Smooth muscle cell of the brain vasculature (primary cell): Measurements from ENCODE around the gene TRAPPC13.
A peak's percentile ranks its signal among the peaks of the same experiment; 100 is the strongest.
"Not testable (repeated sequence)": the region's sequence is repeated elsewhere in the genome, so short reads cannot be mapped to it uniquely, and the experiment has no call there.

Experiments used
- DNase-seq: peaks from one replicate; pipeline ENCODE4 v3.0.0-alpha.2; 2012; ENCODE audit warnings: low read depth, low spot score

Gene TRAPPC13, protein sequence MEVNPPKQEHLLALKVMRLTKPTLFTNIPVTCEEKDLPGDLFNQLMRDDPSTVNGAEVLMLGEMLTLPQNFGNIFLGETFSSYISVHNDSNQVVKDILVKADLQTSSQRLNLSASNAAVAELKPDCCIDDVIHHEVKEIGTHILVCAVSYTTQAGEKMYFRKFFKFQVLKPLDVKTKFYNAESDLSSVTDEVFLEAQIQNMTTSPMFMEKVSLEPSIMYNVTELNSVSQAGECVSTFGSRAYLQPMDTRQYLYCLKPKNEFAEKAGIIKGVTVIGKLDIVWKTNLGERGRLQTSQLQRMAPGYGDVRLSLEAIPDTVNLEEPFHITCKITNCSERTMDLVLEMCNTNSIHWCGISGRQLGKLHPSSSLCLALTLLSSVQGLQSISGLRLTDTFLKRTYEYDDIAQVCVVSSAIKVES

DNA sequence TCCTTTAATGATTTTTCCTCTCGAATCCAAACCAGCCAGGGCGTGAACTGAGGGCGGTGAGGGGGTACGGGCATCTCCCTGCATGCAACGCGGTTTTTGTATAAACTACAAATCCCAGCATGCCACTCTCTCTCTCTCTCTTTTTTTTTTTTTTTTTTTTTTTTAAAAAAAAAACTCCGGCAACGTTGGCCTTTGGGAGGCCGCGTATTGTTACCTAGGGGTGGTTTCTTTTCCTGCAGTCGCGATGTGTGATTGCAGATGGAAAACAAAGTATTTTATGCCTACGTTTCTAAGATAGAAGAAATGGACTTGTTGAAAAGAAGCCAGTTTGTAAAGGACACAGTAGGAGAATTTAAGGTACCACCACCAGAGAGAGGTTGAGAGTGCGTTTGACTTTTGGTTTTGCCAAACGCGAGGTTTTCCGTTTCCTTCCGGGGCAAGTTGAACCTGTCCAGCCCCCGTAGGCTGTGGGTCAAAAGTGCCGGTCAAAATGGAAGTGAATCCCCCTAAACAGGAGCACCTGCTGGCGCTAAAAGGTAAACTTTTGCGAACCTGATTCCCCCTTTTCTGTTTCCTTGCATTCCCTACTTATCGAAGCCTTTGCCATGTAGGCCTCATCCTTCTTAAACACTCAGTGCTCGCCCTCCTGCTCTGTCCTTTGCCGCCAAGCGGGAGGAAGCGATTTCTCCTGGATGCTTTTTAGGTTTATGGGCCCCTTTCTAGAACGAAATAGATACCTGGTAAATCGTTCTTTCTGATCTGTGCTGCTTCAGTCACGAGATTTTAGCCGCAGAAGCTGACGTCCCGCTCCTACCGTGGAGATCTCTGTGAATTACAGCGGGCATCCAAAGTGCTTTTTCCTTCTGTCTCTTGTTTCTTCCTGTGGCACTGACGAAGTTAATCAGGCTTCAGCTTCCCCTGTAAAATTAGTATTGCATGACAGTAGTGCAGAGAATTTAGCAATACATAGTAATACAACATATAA, at the start of gene TRAPPC13, which contains the start of gene SHLD3:
TSS of gene TRAPPC13 (plus strand) at position 457 of the 985 bp plus-strand sequence. CDS start at position 491, 34 bp downstream.
TSS of gene SHLD3 (plus strand) at position 457 of the 985 bp plus-strand sequence. CDS start 4,561 bp downstream, outside the sequence.
- peak; percentile 77 for DNase-seq

DNA sequence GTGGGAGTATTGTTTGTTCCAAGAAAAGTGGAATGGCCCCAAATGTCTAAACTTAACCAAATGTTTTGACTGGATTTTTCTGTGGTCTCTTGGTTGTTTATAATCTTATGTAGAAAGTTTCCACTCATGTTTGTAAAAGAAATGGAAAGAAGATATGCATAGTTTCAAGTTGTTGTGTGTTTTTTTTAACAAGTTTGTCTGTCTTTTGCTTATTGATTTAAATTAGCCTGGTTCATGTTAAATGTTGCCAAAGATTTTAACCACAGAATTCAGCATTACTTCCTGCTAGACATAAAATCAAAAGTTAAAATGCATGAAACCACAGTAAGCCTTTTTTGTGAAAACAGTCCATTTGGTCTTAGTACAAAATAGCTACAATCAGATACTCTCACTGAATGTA, 47.7 kb upstream of the TRAPPC13 start:
- no peak for DNase-seq

DNA sequence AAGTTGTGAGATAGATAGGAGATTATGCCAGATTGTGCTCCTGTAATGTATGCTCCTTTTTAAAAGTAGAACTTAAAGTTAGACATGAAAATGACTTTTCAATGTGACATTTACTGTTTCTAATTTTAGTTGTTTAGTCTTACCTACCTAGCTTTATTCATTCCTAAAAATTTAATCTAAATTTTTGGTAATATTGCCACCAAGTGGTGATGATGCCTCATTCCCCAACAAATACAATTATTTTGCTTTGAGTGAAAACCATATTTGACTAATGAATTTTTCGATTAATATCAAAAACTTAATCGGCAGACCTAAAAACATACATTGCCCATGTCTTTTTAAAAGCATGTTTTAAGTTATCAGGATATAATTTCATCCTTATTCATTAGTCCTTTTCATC, 36.1 kb upstream of the TRAPPC13 start:
- no peak for DNase-seq

DNA sequence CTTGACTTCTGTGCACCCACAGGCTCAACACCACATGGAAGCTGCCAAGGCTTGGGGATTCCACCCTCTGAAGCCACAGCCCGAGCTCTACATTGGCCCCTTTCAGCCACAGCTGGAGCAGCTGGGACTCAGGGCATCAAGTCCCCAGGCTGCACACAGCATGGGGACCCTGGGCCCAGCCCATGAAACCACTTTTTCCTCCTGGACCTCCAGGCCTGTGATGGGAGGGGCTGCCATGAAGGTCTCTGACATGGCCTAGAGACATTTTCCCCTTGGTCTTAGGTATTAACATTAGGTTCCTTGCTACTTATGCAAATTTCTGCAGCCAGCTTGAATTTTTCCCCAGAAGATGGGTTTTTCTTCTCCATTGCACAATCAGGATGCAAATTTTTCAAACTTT, 23.1 kb upstream of the TRAPPC13 start:
- not testable (repeated sequence) for DNase-seq

DNA sequence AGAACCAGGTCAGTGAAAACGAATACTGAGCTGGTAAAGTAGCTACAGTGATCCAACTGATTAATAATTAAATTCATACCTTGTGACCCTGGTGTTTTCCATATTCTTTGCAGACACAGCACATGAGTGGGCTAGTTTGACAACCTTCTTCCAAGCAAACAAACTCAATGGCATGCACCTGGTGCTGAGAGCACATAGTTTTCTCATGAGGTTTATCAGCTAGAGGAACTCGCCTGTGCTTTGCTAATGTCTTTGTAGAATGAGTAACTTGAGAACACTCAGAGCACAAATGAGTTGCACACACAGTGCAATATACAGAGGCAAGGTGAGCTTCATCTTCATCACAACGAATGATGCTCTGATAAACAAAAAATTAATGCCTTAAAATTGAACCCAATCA, 13.3 kb upstream of the TRAPPC13 start:
- DNase-seq = no peak

DNA sequence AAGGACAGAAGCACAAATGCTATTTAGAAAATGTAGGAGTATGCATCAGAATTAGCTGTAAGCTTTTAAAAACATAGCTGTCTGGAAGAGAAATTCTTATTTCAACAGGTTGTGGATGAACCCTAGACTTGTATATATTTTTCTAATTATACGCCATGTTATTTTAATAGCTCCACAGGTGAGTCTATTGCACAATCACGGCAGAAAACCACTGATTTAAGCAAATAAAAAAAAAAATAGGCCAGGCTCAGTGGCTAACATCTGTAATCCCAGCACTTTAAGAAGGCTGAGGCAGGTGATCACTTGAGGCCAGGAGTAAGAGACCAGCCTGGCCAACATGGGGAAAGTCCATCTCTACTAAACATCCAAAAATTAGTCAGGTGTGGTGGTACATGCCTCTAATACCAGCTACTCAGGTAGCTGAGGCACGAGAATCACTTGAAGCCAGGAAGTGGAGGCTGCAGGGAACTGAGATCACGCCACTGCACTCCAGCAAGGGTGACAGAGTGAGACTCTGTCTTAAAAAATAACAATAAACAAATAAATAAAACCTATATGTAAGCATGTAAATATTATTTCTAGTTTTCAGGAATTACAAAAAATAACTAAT, 12.4 kb upstream of the TRAPPC13 start:
- no peak for DNase-seq

DNA sequence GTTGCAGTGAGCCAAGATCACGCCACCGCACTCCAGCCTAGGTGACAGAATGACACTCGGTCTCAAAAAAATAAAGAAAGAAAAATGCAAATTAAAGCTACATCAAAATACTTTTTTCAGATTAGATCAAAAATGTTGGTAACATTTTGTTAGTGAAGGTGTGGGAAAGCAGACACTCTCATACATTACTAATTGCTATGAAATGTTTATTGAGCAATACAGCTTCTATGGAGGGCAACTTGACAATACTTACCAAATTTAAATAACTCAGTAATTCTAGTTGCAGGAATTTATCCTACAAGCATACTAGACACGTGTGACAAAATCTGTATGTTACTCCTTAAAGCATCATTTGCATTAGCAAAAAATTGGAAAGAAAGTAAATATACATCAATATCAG, 4.8 kb upstream of the TRAPPC13 start:
- DNase-seq = no peak

DNA sequence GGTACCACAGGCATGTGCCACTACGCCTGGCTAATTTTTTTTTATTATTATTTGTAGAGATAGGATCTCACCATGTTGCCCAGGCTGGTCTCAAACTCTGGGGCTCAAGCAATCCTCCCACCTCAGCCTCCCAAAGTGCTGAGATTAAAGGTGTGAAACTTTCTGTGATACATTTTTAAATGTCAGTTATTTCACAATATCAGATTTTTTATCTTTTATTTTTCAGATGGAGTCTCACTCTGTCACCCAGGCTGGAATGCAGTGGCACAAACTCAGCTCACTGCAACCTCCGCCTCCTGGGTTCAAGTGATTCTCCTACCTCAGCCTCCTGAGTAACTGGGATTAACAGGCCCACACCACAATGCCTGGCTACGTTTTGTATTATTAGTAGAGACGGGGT, 2.9 kb upstream of the TRAPPC13 start:
- not testable (repeated sequence) for DNase-seq

DNA sequence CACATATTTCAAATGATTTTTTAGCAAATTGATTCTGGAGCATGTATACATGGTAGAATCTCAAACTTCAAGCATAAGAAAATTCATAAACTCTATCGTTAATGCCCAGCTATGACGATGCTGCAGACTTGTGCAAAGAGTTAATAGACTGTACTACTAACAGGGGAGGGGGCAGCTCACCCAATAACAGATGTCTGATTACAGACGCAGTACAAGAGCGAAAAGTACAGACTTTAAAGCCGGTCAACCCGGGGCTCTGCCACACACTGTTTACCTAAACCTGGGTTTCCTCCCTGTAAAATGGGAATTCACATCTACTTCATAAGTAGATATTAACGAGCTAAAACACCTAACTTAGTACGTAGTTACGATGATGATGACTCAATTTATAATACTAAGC, 1.3 kb upstream of the TRAPPC13 start:
- DNase-seq = no peak

DNA sequence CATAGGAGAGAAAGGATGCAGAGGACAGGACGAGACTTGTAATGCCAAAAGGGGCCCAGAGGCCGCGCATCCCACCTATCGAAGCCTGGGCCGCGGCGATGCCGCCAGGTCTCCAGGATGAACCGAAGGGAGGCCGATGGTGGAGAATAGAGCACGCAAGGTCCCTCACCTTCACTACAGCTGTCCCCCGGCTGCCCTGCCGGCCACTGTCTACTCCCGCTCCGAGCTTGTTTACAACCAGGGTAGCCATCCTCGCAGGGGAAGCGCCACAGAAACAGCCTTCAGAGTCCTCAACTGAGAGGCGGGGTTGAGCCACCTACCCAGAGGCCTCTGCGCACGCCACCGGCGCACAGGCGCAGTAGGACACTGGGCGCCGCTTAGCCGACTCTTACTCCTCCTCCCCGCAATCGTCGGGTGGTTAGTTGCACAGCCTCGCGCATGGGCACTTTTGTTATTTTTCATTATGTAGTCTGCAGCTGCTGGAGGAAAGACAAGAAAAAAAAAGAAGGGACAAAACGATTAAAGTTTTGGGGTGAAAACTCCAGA, 729 bp upstream of the TRAPPC13 start, which contains the start of gene TRIM23:
TSS of gene TRIM23 (minus strand) at position 309 of the 546 bp plus-strand sequence. CDS start at position 250, 59 bp downstream.
- DNase-seq = peak; percentile 85

DNA sequence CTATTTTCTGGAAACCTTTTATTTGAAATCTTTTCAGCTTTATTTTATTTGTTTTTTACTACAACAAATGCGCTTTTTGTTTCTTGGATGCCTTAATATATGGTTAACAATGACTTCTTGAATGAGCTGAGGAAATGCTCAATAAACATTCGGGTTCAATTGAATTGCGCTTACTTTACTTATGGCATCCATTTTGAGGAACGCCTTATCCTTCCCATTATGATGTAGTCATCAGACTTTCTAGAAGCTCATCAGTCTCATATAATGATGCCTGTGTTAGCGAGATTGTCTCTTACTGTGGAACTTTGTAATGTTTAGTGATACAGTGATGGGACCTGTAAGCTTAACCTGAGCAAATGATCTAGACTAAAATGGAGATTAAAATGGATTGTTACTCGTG, 916 bp downstream of the TRAPPC13 start:
- no peak for DNase-seq

DNA sequence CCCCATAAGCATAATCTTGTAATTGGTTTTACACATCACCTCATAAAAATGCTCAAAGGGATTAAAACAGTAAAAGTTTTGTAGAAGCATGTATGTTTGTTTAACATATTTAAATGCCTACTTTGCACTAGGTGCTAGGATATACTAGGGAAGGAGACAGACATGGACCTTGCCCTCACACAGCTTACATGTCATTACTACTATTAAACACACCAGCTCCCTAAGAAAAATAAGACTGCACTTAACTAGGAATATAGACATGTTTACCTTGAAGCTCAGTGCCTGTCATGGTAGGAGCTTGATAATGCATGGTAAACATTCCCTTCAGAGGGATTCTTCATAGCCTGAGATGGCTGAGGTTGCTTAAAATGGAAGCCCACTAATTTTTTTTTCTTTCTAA, 6.2 kb downstream of the TRAPPC13 start:
- DNase-seq = no peak

DNA sequence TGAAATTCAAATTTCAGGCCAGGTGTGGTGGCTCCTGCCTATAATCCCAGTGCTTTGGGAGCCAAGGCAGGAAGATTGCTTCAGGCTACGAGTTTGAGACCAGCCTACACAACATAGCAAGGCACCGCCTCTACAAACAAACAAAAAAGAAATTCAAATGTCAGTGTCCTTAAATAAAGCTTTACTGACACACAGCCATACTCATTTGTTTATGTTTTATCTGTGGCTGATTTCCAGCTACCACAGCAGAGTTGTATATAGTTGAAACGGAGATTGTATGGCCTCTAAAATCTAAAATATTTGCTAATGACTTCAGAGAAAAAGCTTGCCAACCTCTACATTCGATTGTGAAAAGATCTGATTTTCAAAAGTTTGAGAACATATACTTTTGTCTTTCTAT, 15.4 kb downstream of the TRAPPC13 start:
- DNase-seq = no peak

DNA sequence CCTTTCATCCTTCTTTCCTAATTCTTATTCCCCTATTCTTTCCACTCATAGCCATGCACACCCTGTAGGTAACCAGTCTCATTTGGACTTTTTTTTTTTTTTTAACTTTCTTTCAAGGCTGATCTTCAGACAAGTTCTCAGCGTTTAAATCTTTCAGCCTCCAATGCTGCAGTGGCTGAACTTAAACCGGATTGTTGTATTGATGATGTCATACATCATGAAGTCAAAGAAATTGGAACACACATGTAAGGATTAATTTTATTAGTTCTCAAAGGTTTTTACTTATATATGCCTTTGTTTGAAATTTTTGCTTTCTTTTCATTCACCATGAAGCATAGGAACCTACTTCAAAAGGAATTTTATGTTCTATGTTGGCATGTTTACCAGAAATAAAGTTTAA, 22.1 kb downstream of the TRAPPC13 start:
- DNase-seq = no peak

DNA sequence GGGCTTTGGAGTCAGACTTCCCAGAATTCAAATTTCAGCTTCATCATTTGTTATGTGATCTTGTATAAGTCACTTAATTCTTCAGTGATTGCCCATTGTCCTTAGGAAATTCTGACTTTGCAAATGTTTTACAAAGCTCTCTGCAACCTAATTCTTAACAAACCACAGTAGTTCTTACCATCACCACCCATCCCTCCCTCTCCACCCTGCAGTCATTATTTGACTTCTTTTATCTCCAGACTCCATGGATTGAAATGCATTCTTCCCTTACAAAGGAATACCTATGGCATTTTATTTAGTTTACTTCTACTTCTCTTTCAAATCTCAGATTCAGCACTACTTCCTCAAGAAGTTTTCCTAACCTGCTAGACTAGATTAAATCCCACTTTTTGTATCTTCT, 23.1 kb downstream of the TRAPPC13 start:
- DNase-seq = no peak

DNA sequence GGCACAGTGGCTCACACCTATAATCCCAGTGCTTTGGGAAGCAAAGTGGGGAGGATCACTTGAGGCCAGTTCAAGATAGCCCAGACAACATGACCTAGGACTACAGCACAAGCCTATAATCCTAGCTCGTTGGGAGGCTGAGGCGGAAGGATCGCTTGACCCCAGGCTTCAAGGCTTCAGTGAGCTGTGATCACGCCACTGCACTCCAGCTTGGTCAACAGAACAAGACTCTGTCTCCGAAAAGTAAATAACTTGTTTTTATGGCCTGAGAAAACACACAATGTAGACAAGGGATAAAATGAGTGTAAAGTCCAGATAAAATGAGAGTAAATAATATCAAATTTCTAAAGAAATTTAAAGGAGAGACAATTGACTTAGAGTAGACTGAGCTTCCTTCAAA, 26.3 kb downstream of the TRAPPC13 start:
- no peak for DNase-seq

DNA sequence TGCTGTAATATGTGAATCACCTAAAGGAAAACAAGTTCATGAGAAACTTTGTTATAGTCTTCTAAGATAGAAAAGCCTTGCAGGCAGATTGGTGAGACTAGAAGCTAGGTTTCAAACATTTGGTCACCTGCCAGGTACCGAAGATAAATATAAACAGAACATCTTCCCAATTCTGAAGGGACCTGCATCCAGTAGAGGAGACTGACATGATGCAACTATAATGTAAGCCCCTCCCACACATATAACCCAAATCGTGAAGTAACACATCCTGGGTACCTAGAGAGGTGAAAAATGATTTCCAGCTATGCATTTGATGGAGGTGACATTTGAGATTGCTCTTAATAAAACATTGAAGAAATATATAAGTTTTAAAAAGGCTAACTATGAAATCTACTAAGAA, 29.9 kb downstream of the TRAPPC13 start:
- no peak for DNase-seq

DNA sequence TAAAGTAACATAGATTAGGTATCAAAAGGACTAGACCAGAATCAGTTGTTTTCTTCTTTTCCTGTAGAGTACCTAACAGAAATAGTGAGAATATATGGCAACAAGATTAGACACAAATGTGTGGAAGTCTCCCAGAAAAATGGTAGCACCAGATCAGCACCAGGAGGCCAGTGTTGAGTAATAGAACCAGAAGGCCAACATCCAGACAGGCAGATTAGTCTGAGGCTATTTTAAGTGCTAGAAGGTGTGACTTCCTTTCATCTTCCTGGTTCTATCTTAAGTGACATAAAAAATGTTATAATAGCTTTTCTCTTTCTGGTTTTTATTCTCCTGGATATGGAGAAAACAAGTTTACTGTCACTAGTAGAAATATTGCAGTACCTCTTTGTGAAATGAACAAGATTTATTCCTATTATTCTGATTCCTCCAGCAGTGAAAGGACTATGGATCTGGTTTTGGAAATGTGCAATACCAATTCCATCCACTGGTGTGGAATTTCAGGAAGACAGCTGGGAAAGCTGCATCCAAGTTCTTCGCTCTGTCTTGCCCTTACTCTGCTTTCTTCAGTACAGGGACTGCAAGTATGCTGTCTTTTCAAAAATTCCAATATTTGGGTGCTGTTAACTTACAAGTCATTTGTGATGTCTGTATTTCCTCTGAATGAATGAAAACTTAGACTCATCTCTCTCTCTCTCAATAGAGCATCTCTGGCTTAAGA, 39.1 kb downstream of the TRAPPC13 start:
- no peak for DNase-seq

DNA sequence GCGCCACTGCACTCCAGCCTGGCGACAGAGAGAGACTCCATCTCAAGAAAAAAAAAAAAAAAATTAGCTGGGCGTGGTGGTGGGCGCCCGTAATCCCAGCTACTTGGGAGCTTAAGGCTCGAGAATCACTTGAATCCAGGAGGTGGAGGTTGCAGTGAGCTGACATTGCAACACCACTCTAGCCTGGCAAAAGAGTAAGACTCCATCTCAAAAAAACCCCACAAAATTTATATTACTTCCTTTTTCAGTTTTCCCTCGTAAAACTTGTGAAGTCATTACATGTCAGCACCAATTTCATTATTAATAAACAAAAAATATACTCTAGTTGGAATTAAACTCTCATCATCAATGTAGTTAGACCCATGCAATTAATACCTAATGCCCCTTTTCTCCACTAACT, 43.9 kb downstream of the TRAPPC13 start:
- DNase-seq = no peak

DNA sequence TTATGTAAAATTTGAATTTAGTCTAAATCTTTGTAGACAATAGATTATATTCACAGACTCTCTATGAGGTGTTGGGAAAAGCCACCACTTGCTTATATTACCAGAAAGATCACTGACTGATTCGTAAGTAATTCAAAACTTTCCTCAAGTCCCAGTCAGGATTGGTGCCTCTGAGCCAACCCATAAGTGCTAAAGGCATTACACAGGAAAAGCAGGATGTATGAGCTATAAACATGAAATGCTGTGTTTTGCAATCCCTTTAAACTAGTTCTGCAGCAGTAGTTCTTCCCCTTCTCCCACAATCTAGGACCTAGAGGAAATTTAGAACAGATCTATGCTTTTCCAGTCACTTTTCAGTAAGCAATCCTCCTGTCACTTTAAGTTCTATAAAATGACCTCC, 48.0 kb downstream of the TRAPPC13 start:
- no peak for DNase-seq

DNA sequence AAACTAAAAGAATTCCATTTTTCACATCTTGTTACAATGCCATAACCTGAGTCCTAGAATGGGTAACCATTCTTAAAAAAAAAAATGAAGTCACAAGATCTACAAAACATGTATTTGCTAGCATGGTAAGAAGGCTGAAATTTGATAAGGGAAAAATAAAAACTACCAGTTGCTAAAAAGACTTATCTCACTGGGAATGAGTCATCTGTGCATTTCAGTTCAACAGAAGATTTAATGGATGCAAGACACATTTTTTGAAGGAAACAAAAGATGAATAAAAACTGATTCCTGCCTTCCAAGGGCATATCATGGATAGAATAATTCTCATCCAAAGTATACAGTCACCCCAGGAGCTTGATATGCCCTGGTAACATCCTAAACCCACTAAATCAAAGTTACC, 49.9 kb downstream of the TRAPPC13 start:
- no peak for DNase-seq
